ENCODE data around the gene PLAAT5. TPM values are rescaled to one million over a fixed set of nuclear protein-coding genes. Genes with fewer than 3 reads are reported as not detected.
A peak's percentile ranks its signal among the peaks of the same experiment; 100 is the strongest.

The PLAAT5 gene
- total RNA-seq, 1 experiment from 2014 or later: 8.5 TPM

GRCh38 chr11:63532799-63533475 lies 42.0 kb upstream of the PLAAT5 start:
- TF ChIP-seq CTCF (conservative IDR thresholded peaks at IDR 0.05): no peak
- Histone ChIP-seq H2BK15ac (ENCODE audit: low read depth, low read length) (no peak overlapping the region), H2BK5ac (ENCODE audit: insufficient read length, low read length) (no peak overlapping the region), H3K27ac (ENCODE audit: insufficient read length, low read depth, low read length) (no peak overlapping the region), H3K27me3 (ENCODE audit: insufficient read depth, low read length) (no peaks in the 10 kb centered on the region), H3K14ac (ENCODE audit: insufficient read depth, low read length) (0 out of 2 replicates have a peak overlapping the region, but pooled peaks have one; percentile 2), H3K4me2 (ENCODE audit: insufficient read depth, insufficient read length, low read length) (no peak overlapping the region), H2BK12ac (ENCODE audit: insufficient read length, low read depth, low read length) (peak overlapping the region; percentile 5), H3K79me1 (ENCODE audit: insufficient read depth, low read depth, low read length, poor library complexity, severe bottlenecking) (no peaks in the 10 kb centered on the region), H2AK5ac (ENCODE audit: insufficient read length, low read length) (peak overlapping the region; percentile 36), H2BK20ac (ENCODE audit: low read depth, low read length, poor library complexity, severe bottlenecking) (no peak overlapping the region), H3K23me2 (ENCODE audit: insufficient read length, low read depth, low read length, poor library complexity, severe bottlenecking) (no peaks in the 10 kb centered on the region), H3K18ac (ENCODE audit: insufficient read length, low read depth, low read length) (no peak overlapping the region), H3K4me1 (ENCODE audit: insufficient read depth, low read length) (peaks cover 15% of the 10 kb centered on the region; the same call in 1 of the 2 replicates), H3K56ac (ENCODE audit: insufficient read length, low read depth, low read length) (no peak overlapping the region), H2BK120ac (ENCODE audit: low read depth, low read length, poor library complexity, severe bottlenecking) (no peak overlapping the region), H3K9me3 (ENCODE audit: control insufficient read depth, low read depth, low read length) (no peaks in the 10 kb centered on the region), H2AFZ (ENCODE audit: low read length) (no peak overlapping the region), H3K79me2 (ENCODE audit: insufficient read depth, low read length) (no peaks in the 10 kb centered on the region), H3K9ac (ENCODE audit: extremely low read depth, insufficient read length, low read length) (no peak overlapping the region), H4K8ac (replicated peaks; ENCODE audit: insufficient read length, low read depth, low read length) (no peak overlapping the region), H3K23ac (ENCODE audit: insufficient read length, low read depth, low read length) (no peak overlapping the region), H3T11ph (ENCODE audit: low read length) (no peak overlapping the region), H4K20me1 (ENCODE audit: control insufficient read depth, insufficient read depth, insufficient read length) (no peaks in the 10 kb centered on the region), H4K91ac (ENCODE audit: insufficient read length, low read depth, low read length) (no peak overlapping the region), H3K4ac (ENCODE audit: low read depth, low read length) (no peak overlapping the region), H4K5ac (ENCODE audit: insufficient read length, low read depth, low read length) (no peak overlapping the region)
- H3K4me3 Mint-ChIP-seq: peak overlapping the region; percentile 26 to 36; a peak in 4 of 5 replicates
- H3K36me3 Mint-ChIP-seq (ENCODE audit: insufficient read depth in 1 of 3, low read depth in 3 of 3): peaks cover 0 to 6% (median 0%) of the 10 kb centered on the region in 3 experiments; a peak in 3 of 7 replicates
- H3K27me3 Mint-ChIP-seq (ENCODE audit: low read depth): no peaks in the 10 kb centered on the region; the same call in 1 of the 2 replicates
- no CpG with 5 or more reads among the region's 4 CpGs for WGBS (ENCODE audit: extremely low coverage, insufficient read length, low lambda C conversion rate)
- peaks cover 7 to 11% of the 10 kb centered on the region in 2 experiments for H3K9me3 Mint-ChIP-seq
- H3K27ac Mint-ChIP-seq: peak overlapping the region; percentile 60 to 70 (median 66); a peak in 4 of 7 replicates
- H3K4me1 Mint-ChIP-seq: peaks cover 66 to 70% of the 10 kb centered on the region in 2 experiments
- DNase-seq: peak; percentile 49
